ENCODE data around the gene TSPAN2. TPM values are rescaled to one million over a fixed set of nuclear protein-coding genes. Genes with fewer than 3 reads are reported as not detected.

Gene TSPAN2
- total and polyA plus RNA-seq, 4 donors = 0.13 to 1.5 (median 0.30) TPM

- no peak for DNase-seq (ENCODE audit: low spot score)
- Histone ChIP-seq H3K36me3 (ENCODE audit: control insufficient read depth in 4 of 4, insufficient read depth in 3 of 4, low read depth in 1 of 4, low read length in 3 of 4) (no peaks in the 10 kb centered on the region), H3K4me1 (ENCODE audit: control insufficient read depth in 4 of 4, insufficient read depth in 4 of 4, low read length in 3 of 4) (no peaks in the 10 kb centered on the region), H3K27ac (ENCODE audit: low read depth in 1 of 2, low read length in 2 of 2) (no peak overlapping the region), H3K9me3 (ENCODE audit: control insufficient read depth in 4 of 4, low read length in 3 of 4) (no peaks in the 10 kb centered on the region), H3K4me3 (ENCODE audit: low read depth in 1 of 3, low read length in 3 of 3) (no peak overlapping the region), H3K9ac (ENCODE audit: low read depth in 1 of 2, low read length in 2 of 2) (no peak overlapping the region), H3K27me3 (ENCODE audit: control insufficient read depth in 4 of 4, insufficient read depth in 4 of 4, low read length in 3 of 4) (peaks cover 0 to 2% (median 0%) of the 10 kb centered on the region in 4 donors)
- 89% methylated on average over 6 of the region's 6 CpGs for WGBS
- TF ChIP-seq, protein P1, sequence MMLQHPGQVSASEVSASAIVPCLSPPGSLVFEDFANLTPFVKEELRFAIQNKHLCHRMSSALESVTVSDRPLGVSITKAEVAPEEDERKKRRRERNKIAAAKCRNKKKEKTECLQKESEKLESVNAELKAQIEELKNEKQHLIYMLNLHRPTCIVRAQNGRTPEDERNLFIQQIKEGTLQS (IDR thresholded peaks at IDR 0.05) = no peak
- TF ChIP-seq TAF1 (conservative IDR thresholded peaks at IDR 0.05) (no peak), RAD21 (IDR thresholded peaks at IDR 0.05) (no peak), HNF4A (conservative IDR thresholded peaks at IDR 0.05) (no peak), SP1 (IDR thresholded peaks at IDR 0.05) (no peak), CTCF (IDR thresholded peaks at IDR 0.05; ENCODE audit: low read depth, low read length, missing input control) (no peak), RXRA (IDR thresholded peaks at IDR 0.05) (no peak), FOXA2 (IDR thresholded peaks at IDR 0.05) (no peak), REST (IDR thresholded peaks at IDR 0.05) (no peak), JUND (IDR thresholded peaks at IDR 0.05) (no peak), NR2F2 (IDR thresholded peaks at IDR 0.05) (no peak), HNF4G (IDR thresholded peaks at IDR 0.05) (no peak), FOXA1 (IDR thresholded peaks at IDR 0.05) (no peak), EGR1 (IDR thresholded peaks at IDR 0.05; ENCODE audit: low read depth in 2 of 2) (no peak), YY1 (IDR thresholded peaks at IDR 0.05) (no peak)
- TF ChIP-seq, protein P2, sequence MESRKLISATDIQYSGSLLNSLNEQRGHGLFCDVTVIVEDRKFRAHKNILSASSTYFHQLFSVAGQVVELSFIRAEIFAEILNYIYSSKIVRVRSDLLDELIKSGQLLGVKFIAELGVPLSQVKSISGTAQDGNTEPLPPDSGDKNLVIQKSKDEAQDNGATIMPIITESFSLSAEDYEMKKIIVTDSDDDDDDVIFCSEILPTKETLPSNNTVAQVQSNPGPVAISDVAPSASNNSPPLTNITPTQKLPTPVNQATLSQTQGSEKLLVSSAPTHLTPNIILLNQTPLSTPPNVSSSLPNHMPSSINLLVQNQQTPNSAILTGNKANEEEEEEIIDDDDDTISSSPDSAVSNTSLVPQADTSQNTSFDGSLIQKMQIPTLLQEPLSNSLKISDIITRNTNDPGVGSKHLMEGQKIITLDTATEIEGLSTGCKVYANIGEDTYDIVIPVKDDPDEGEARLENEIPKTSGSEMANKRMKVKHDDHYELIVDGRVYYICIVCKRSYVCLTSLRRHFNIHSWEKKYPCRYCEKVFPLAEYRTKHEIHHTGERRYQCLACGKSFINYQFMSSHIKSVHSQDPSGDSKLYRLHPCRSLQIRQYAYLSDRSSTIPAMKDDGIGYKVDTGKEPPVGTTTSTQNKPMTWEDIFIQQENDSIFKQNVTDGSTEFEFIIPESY (IDR thresholded peaks at IDR 0.05) = no peak
- TF ChIP-seq, protein P3, sequence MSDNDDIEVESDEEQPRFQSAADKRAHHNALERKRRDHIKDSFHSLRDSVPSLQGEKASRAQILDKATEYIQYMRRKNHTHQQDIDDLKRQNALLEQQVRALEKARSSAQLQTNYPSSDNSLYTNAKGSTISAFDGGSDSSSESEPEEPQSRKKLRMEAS (IDR thresholded peaks at IDR 0.05) = no peak
Measured at GRCh38 chr1:115071012-115071664, 18.2 kb downstream of the TSPAN2 start.

All from liver (tissue), 9 donors.